GM19043 (cell line): ENCODE measurements around the gene KIF20B.
A peak's percentile ranks its signal among the peaks of the same experiment; 100 is the strongest.

Source experiments
- ATAC-seq: cut with Tn5 transposase; IDR thresholded peaks from one replicate; pipeline ENCODE4 v1.9.1; 2021; ENCODE audit warnings: low read depth; ENCODE audit not compliant: unreplicated experiment

The KIF20B gene, protein sequence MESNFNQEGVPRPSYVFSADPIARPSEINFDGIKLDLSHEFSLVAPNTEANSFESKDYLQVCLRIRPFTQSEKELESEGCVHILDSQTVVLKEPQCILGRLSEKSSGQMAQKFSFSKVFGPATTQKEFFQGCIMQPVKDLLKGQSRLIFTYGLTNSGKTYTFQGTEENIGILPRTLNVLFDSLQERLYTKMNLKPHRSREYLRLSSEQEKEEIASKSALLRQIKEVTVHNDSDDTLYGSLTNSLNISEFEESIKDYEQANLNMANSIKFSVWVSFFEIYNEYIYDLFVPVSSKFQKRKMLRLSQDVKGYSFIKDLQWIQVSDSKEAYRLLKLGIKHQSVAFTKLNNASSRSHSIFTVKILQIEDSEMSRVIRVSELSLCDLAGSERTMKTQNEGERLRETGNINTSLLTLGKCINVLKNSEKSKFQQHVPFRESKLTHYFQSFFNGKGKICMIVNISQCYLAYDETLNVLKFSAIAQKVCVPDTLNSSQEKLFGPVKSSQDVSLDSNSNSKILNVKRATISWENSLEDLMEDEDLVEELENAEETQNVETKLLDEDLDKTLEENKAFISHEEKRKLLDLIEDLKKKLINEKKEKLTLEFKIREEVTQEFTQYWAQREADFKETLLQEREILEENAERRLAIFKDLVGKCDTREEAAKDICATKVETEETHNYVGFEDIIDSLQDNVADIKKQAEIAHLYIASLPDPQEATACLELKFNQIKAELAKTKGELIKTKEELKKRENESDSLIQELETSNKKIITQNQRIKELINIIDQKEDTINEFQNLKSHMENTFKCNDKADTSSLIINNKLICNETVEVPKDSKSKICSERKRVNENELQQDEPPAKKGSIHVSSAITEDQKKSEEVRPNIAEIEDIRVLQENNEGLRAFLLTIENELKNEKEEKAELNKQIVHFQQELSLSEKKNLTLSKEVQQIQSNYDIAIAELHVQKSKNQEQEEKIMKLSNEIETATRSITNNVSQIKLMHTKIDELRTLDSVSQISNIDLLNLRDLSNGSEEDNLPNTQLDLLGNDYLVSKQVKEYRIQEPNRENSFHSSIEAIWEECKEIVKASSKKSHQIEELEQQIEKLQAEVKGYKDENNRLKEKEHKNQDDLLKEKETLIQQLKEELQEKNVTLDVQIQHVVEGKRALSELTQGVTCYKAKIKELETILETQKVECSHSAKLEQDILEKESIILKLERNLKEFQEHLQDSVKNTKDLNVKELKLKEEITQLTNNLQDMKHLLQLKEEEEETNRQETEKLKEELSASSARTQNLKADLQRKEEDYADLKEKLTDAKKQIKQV (N-terminal part only)

DNA sequence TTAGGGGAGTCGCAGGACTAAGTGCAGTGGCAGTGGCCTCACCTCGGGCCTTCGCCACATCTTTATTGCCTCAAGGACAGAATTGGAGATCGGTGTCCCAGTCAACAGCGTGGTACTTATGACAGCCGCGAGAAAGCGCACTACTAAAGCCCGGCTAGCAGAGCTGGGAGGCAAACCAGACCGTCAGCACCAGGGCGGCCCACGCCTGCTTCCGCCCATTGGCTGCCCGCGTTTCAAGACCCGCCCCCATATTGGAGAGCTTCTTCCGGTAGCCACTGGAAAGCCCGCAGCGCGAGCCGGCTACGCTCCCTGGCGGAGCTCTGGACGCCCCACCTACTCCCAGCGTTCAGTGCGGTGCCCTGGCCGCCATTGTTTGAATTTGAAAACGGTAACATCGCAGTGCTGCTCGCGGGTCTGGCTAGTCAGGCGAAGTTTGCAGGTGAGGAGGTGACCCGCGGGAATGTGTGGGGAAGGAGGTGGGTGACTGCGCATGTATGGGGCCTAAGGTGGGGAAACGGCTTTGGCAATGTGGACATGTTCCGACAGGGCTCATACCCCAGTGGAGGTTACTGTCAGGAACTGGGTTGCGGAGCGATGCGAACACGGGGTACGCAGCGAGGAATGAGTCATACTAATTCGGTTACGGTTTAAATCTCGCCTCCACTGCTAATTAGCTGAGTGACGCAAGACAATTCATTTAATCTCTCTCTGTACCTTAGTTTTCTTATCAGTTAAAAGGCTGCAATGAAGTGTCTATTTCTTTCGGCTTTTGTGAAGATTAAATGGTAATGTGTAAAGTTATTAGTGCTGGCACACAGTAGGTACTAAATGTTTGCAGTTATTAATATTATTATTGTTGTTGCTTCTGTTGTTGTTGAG lies at the start of gene KIF20B:
Gene KIF20B (plus strand): TSS at position 349 of the 879 bp plus-strand sequence. CDS start 3,705 bp downstream, outside the sequence.
- peak; percentile 97 for ATAC-seq

DNA sequence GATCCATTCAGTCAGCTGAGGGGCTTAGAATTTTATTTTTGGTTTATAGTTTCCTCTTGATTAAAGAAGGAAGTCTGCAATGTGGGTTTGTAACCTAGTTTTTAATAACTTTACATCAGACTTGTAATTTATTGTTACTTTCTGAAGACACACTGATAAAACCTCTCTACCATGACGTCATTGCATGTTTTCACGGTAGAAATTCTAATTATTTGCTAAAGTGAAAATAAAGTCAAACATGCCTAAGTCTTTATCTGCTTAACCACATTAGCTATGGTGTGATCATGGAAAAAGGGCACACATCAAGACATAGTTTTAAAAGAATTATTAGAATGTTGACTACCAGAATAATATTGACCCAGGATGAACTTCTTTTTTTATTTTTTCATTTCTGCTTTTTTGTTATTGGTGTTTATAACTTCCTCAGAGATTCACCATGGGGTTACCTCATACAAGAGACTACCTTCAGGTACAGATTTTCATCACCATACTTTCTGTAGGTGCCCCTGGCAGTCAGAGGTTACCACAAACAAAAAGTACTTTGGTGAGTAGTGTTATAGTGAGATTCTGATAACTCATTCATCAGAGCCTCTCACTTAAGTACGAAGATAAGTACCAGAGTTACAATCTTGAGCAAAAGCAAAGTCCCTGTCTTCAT lies 49.3 kb upstream of the KIF20B start:
- peak; percentile 54 for ATAC-seq

DNA sequence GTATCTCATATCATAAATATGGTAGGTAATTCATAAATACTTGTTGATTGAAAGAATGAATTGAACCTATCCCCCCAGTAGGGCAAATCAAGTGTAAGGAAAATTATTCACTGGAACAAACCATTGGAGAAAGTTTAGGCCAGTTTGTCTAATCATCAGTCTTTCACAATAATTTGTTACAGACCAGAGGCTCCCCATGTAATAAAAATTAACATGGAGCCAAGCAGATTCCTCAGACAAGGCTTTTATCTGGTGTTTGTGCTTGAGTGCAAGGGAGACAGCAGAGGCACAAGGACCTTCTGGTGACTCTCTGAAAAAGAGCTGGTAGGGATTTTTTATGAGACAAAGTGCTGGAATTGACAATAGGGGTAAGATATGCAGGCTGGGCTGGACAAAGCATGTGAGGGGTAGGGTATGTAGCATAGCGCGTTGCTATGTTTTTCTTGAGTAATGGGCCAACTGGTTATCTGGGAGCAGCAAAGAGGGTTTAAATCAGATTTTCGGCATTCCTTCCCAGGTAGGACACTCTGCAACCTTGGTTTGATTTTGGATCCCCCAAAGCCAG lies 48.5 kb upstream of the KIF20B start:
- ATAC-seq = no peak

DNA sequence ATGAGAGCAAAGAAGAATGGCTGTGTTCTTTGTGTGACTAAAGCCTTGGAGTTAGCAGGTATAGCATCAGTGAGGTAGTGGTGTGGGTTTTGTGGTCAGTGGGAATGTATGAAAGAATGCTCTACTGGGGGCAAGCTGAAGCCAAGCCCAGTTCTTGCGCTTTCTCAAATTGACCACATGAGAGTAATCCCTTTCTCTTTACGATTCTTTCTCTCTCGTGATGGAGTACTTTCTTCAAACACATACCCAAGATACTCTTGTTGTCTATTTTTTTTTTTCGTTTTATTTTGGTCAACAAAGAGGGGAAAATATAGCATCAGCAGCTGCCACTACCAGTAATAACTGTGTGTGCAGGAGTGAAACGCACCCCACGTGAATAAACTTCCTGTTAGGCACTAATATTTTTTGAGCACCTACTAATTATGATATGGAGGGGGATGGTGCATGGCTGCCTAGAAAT lies 48.0 kb upstream of the KIF20B start:
- ATAC-seq = peak; percentile 53

DNA sequence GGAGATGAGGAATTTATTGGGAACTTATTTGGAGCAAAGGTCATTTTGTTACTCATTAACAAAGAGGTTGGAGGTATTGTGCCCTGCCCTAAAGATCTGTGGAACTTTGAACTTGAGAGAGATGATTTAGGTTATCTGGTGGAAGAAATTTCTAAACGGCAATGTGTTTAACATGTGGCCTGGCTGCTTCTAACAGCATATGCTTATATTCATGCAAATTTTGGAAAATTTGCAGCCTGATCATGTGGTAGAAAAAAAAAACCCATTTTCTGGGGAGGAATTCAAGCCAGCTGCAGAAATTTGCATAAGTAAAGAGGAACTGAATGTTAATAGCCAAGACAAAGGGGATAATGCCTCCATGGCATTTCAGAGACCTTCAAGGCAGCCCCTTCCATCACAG lies 45.7 kb upstream of the KIF20B start:
- ATAC-seq = no peak

DNA sequence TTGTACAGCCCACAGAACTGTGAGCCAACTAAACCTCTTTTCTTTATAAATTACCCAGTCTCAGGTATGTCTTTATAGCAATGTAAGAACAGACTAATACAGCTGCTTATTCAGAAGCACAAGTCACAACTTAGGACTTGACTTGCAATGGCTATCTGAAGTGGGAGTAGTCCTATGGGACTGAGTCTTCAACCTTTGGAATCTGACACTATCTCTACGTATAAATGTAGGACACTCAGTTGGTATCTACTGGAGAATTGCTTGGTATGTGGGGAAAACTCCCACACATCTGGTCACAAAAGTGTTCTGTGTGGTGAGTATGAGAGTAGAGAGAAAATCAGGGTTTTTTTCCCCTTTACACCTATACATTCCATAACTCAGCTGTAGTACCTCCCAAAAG lies 44.1 kb upstream of the KIF20B start:
- no peak for ATAC-seq

DNA sequence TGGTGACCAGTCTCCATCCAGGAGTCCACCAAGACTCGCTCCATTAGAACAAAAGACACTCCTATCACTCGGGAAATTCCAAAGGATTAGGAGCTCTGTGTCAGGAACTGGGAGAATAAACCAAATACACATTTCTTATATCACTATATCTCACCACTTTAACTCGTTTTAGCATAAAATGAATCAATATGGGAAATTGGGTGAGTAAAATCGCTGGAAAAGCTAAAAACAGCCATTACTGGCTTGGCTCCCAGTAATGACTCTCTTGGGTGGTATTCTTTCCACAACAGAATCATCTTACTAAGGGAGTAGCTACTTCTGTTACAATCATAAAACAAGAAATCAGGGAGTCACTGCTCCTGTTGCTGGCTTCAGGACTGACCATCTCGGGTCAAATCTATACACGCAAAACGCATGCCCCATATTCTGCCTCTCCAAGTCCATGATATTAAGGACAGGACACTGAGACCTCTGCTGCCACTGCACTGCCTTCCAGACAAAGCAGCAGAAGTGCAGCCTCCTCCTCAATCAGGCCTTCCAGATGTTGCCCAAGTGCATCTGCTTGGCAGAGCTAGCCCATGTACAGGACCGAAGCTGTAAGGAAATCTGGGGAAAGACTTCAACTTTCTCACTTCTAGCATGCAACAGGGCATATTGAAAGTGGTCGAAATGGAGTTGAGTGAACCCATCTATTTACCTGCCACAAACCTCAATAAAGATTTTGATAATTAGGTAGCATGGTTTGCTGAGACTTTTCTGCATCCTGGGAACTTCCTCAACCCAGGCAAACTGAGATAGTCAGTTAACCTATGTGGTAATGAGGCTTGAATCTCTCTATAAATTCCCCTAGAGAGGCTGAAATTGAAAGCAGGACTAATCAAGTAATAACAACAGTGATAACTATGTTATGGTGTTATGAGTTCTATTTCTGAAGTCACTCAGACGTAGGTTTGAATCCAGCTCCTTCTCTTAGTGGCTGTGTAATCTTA lies 42.0 kb upstream of the KIF20B start:
- ATAC-seq = no peak

DNA sequence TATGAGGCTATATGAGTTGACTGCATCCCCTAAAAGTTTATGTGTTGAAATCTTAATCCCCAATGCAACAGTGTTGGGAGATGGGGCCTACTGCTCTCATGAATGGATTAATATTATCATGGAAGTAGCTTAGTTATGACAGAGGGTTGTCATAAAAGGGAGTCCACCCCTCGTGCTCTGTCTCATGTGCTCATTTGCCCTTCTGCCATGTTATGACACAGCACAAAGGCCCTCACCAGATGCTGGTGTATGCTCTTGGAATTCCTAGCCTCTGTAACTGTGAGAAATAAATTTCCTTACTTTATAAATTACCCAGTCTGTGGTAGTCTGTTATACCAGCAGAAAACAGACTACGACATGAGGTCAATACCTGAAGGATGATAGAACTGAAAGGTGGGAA lies 38.8 kb upstream of the KIF20B start:
- ATAC-seq = no peak

DNA sequence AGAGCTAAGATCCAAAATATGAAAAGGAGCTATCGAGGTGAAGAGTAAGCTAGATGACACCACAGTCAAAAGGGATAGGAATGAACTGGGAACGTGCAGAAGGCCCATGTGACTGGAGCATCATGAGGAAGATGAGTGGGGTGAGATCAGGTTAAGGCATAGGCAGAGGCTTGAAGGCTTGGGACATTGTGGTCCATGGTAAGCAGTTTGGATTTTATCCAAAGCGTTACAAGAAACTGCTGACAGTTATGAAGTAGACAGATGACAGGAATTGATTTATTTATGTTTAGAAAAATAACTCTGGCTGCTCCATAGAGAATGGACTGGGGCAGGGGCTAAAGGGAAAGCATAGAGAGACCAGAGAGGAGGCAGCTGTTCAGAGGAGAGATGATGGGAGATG lies 38.2 kb upstream of the KIF20B start:
- no peak for ATAC-seq

DNA sequence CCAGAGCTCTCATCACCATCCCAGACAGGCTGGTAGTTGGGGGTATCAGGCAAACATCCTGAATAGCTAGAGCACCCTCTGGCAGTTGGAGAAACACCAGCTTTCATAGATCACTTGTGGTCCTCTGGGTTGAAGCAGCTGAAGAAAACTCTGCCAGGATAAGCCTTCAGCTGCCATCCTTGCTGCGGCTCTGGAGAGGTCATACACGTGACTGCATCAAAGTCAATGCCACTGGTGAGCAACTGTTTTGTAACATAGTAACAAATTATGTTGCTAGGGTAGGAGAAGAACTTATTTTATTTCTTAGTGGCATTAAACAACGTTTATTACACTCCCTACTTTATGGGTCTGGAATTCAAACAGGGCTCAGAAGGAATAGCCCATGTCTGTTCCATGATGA lies 37.2 kb upstream of the KIF20B start:
- no peak for ATAC-seq

DNA sequence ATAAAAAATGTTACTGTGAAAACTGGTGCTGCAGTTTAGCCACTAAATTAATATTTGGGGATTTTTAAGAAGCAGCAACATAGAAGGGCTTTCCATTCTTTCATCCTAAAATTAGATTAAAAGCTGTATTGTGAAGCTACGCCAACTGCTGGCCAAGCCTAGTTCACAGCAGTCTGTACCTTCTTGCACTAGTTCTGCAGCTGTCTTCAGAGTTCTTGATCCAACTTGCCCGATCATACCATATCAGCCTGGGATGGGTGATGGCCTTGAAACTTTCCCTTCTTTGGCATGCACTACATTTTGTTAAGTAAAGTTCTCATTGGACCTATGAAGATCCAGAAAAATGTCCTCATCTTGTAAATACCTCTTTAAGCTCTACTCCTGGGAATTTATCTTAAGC lies 36.1 kb upstream of the KIF20B start:
- ATAC-seq = no peak

DNA sequence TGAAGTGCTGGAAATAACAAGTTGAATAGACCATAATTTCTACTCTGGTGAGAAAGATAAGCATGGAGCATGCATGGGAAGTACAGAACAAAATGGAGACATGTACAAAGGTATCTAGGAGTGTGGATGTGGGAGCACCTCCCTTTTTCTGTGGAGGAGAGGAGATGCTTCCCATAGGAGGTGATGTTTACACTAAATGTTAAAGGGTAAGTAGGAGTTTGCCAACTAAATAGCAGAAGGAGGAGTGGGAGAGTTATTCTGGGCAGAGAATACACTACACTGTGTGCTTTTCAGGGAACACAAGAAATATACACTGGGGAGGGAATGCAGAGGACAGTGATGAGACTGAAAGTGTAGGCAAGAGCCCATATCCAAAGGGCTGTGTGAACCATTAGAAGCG lies 35.3 kb upstream of the KIF20B start:
- ATAC-seq = no peak

DNA sequence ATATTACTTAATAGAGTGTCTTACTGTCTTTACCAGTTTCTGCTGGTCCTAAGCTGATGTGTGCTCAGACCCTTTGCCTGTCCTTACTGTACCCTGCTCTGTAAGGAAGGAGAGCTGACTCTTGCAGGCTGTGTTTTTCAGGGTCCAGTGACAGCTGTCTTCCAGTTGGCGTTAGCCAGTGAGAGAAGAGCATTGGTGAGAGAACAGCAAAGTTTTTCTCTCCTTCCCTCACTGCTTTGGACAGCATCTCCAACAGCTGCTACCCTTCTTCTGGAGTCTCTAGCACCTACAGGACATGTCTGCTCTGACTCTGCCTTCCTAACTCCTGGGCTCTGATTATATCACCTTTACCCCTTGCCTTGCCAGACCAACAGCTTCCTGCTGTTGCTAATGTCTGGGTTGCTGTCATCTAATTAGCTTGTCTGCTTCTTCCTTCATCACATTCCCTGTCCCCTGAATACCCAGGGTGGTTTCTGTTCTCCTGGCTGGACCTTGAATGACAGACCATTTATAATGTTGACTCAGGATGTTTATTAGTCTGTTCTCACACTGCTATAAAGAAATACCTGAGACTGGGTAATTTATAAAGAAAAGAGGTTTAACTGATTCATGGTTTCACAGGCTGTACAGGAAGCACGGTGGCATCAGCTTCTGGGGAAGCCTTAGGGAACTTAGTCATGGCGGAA lies 32.9 kb upstream of the KIF20B start:
- no peak for ATAC-seq

DNA sequence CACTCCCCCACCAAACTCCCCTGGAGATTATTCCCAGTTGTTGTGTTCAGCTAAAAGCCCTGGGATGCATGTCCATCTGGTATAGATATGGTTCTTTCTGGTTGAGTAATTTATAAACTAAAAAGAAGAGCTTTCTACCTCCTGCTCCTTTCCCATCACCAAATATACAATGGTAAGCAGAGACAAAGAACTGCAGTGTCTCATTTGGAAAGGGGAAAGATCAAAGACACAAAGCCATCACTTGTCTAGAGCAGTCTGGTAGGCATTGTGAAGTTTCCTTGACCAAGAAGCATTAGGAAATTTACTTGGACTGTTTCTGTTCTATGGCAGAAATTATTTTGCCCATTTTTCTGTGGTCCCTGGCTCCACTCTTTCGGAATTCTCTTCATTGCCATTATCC lies 31.4 kb upstream of the KIF20B start:
- ATAC-seq = no peak

DNA sequence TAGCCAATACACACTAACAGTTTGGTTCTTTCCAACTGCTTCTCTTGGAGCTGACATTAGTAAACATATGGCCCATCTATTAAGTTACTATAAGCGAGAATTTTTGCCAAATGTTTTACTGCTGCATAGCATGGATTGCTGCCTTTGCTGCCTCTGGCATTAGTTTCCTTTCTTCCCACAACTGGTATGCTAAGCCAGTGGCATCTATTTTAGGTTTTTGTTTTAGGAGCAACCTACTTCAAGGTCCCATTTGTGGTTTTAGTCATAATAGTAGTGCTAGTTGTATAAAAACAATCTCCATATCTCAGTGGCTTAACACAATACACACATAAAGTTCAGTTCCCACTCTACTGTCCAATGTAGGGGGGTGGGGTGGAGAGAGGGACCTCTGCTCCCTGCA lies 30.5 kb upstream of the KIF20B start:
- no peak for ATAC-seq

DNA sequence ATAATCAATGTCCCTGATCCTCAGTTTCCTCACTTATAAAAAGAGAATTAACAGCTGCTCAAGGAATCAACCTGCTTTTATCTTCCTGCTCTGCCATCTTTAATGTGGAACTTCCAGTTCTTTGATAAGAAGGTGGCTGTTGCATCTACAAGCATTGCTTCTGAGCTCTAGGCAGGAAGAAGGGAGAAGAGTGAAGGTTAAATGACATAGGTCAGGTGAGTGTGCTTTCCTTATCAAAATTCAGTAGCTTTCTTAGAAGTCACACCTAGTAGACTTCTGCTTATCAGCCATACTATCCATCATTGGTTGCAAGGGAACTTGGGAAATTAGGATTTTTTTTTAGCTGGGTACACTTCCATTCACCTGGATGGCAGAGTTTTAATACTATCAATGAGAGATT lies 24.0 kb upstream of the KIF20B start:
- no peak for ATAC-seq

DNA sequence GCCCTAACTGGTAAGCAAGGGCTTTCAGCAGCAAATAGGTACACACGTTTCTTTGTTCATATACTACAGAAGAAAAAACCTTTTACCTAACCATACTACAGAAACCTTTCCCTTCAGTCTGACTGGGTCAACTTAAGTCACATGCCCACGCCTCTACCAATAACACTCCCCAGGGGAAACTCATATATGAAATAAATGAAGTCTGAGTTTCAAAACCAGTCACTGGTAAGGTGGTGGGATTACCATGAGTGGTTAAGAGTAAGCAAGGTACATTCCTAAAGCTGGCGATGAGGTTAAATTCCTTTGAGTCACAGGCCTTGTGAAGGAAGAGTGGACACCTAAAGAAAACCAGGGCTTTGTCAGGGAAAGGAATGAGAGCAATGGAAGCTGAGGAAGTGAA lies 21.4 kb upstream of the KIF20B start:
- ATAC-seq = no peak
